ENCODE measurements around the gene RASSF9. TPM values are rescaled to one million over a fixed set of nuclear protein-coding genes. Genes with fewer than 3 reads are reported as not detected.

Gene RASSF9
- total RNA-seq, 2 donors from 2014 or later: 1.3 to 4.4 TPM

DNA sequence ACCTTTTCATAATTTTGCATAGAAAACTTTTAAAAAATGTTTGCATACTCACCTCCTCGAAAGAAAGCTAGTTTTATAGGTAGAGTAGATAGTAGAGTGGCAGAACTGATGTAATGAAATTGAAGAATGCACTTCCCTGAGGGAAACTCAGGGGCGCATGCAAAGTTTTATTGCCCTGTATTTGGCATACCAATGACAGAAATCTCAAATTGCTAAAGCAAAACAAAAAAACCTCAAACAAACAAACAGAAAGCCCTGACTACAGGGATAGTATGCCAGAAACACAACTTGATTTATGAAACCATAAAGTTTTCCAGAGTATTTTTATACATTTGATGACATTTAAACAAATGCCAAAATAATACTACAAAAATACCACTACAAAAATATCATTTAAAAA lies 1.8 kb downstream of the RASSF9 start:
- ATAC-seq (no peak), DNase-seq (no peak)
- H3K27ac ChIP-seq: peak overlapping the region in 1 of 4 donors; percentile 82
- intact Hi-C loops (cut with DNase I): no loop called here
- H3K4me1 ChIP-seq: peaks cover 10% of the 10 kb centered on the region
- TF ChIP-seq POLR2A (IDR thresholded peaks at IDR 0.05): no peak
- TF ChIP-seq, protein P1, sequence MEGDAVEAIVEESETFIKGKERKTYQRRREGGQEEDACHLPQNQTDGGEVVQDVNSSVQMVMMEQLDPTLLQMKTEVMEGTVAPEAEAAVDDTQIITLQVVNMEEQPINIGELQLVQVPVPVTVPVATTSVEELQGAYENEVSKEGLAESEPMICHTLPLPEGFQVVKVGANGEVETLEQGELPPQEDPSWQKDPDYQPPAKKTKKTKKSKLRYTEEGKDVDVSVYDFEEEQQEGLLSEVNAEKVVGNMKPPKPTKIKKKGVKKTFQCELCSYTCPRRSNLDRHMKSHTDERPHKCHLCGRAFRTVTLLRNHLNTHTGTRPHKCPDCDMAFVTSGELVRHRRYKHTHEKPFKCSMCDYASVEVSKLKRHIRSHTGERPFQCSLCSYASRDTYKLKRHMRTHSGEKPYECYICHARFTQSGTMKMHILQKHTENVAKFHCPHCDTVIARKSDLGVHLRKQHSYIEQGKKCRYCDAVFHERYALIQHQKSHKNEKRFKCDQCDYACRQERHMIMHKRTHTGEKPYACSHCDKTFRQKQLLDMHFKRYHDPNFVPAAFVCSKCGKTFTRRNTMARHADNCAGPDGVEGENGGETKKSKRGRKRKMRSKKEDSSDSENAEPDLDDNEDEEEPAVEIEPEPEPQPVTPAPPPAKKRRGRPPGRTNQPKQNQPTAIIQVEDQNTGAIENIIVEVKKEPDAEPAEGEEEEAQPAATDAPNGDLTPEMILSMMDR (IDR thresholded peaks at IDR 0.05): no peak
- H3K4me3 ChIP-seq: no peak overlapping the region
- no peaks in the 10 kb centered on the region for H3K9me3 ChIP-seq
- H3K36me3 ChIP-seq (replicated peaks in 1 of 2; ENCODE audit: insufficient read depth in 1 of 2, low read depth in 2 of 2): no peaks in the 10 kb centered on the region
- no peaks in the 10 kb centered on the region for H3K27me3 ChIP-seq
- 52 to 67% methylated on average over 2 of the region's 2 CpGs for WGBS, 2 donors

DNA sequence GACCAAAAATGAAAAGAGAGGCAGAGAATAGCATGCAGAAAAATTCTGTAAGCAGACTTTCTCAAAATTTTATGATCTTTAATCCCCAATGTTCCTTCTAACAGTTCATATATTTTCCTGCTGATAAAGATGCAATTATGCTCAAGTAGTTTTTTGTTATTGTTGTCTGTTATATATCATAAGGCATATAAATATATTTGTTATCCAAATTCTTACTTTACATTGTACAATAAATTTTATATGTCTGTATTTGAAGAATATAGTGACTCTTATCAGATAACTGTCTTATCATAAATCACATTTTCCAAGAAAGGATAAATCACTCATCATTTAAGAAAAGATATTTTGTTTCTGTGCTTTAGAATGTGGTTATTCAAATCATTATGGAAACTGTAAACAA lies 2.6 kb downstream of the RASSF9 start:
- no peaks in the 10 kb centered on the region for H3K36me3 ChIP-seq (replicated peaks in 1 of 2; ENCODE audit: insufficient read depth in 1 of 2, low read depth in 2 of 2)
- DNase-seq (no peak), ATAC-seq (no peak)
- no peaks in the 10 kb centered on the region for H3K9me3 ChIP-seq
- H3K27me3 ChIP-seq: no peaks in the 10 kb centered on the region
- no peak overlapping the region for H3K4me3 ChIP-seq
- H3K4me1 ChIP-seq: peaks cover 10% of the 10 kb centered on the region
- intact Hi-C loops (cut with DNase I): no loop called here
- no peak for TF ChIP-seq POLR2A (IDR thresholded peaks at IDR 0.05)
- TF ChIP-seq, protein P1 (IDR thresholded peaks at IDR 0.05): no peak
- no peak overlapping the region for H3K27ac ChIP-seq

DNA sequence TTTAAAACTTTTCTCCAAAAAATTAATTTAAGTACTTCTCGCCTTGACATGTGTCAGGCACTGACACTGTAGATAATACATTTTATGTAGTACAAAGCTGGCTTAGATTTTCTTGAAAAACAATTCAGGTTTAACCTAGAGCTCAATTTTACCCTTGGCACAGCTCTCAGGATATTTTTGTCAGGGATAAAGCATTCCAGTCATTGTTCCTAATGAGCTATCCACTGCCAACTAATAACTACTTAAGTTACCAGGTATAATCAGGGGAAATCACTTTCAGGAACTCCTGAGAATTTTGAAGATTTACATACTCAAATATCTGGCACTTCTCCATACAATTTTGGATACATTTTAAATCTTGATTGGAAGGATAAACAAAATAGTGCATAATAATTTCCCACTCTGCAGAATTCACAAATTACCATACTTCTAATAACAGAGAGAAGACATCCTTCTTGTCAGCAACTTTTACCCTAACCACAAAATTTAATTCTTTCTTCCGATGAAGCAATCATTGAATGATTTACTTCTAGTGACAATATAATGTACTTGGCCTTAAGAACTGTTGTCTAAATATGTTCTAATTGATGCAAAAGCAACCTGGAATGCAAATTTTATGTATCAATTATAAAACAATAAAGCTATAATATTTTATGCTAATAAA lies 4.8 kb downstream of the RASSF9 start:
- Histone ChIP-seq H3K4me1 (peaks cover 1% of the 10 kb centered on the region), H3K4me3 (no peak overlapping the region), H3K36me3 (replicated peaks in 1 of 2; ENCODE audit: insufficient read depth in 1 of 2, low read depth in 2 of 2) (no peaks in the 10 kb centered on the region), H3K27ac (no peak overlapping the region), H3K27me3 (no peaks in the 10 kb centered on the region), H3K9me3 (no peaks in the 10 kb centered on the region)
- intact Hi-C loops (cut with DNase I): no loop called here
- DNase-seq: no peak
- no peak for ATAC-seq
- TF ChIP-seq POLR2A (IDR thresholded peaks at IDR 0.05): no peak
- TF ChIP-seq, protein P1 (IDR thresholded peaks at IDR 0.05): no peak
- 62 to 67% methylated on average over 2 of the region's 2 CpGs for WGBS, 2 donors

DNA sequence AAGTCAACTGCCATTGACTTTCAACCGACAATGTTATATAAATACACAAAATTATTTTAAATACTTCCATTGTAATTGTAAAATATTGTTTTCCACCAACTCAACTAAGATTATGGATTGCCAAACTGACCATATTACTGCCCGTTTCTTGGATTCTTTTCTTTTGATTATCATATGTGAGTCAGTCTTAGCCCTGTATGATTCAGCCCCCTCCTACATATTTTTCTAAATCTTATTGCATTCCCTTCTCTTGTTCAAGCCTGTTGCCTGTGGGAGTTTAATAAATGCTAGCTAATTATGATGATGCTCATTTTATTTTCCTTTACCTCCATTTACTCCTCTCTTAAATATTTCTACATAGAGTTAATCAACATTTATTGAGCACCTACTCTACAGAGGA lies 6.8 kb downstream of the RASSF9 start:
- Histone ChIP-seq H3K4me3 (no peak overlapping the region), H3K9me3 (no peaks in the 10 kb centered on the region), H3K4me1 (peaks cover 10% of the 10 kb centered on the region), H3K27me3 (no peaks in the 10 kb centered on the region), H3K27ac (no peak overlapping the region), H3K36me3 (replicated peaks in 1 of 2; ENCODE audit: insufficient read depth in 1 of 2, low read depth in 2 of 2) (no peaks in the 10 kb centered on the region)
- no peak for DNase-seq
- intact Hi-C loops (cut with DNase I): no loop called here
- no peak for TF ChIP-seq POLR2A (IDR thresholded peaks at IDR 0.05)
- TF ChIP-seq, protein P1 (IDR thresholded peaks at IDR 0.05): no peak
- no peak for ATAC-seq
- WGBS, 2 donors: 87 to 90% methylated on average over 2 of the region's 2 CpGs

DNA sequence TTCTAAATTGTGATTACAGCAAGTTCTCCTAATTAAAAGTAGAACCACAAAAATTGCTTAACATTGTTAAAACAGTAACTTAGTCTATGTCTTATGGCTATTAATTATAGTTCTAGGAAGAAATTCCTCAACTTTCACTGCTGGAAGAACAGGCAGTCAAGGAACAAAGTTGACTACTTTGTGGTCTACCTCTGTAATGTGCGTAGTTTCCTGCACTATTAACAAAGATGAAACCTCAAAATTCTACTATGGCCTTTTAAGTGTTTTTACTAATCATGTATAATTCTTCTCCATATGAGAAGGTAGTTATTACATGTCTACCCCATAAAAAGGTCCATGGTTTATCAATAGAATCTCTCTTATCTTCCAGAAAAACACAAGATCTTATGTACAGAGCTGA lies 7.6 kb downstream of the RASSF9 start:
- H3K4me3 ChIP-seq: no peak overlapping the region
- TF ChIP-seq POLR2A (IDR thresholded peaks at IDR 0.05): no peak
- TF ChIP-seq, protein P1 (IDR thresholded peaks at IDR 0.05): no peak
- peaks cover 10% of the 10 kb centered on the region for H3K4me1 ChIP-seq
- 94 to 96% methylated on average over 1 of the region's 1 CpG for WGBS, 2 donors
- ATAC-seq (no peak), DNase-seq (no peak)
- H3K27ac ChIP-seq: no peak overlapping the region
- intact Hi-C loops (cut with DNase I): no loop called here
- no peaks in the 10 kb centered on the region for H3K9me3 ChIP-seq
- H3K27me3 ChIP-seq: no peaks in the 10 kb centered on the region
- H3K36me3 ChIP-seq (replicated peaks in 1 of 2; ENCODE audit: insufficient read depth in 1 of 2, low read depth in 2 of 2): no peaks in the 10 kb centered on the region
